A673 (cell line): Measurements from ENCODE around the gene LRRC4C. TPM values are rescaled to one million over a fixed set of nuclear protein-coding genes. Genes with fewer than 3 reads are reported as not detected.

Experiments
- BruUV-seq: library from RNA; stranded (reverse); fragments of 400-500 nt; replicated peaks from 2 replicates; lab custom pipeline; 2021; lab: Mats Ljungman, UMichigan
- CTCF ChIA-PET: fragments of 300-600 bp; sonication (Branson Sonifier 250); formaldehyde crosslinking; loops from one replicate; lab custom pipeline; 2022; ENCODE audit warnings: antibody characterized with exemption; lab: Charles Lee
- POLR2A ChIA-PET: fragments of 300-600 bp; sonication (Branson Sonifier 250); formaldehyde crosslinking; loops from one replicate; lab custom pipeline; 2022; ENCODE audit warnings: antibody characterized with exemption; ENCODE audit not compliant: low non-redundant PET; lab: Charles Lee
- DNase-seq: peaks from one replicate; pipeline ENCODE4 v3.0.0-alpha.2; 2015; ENCODE audit warnings: low spot score
- H3K27ac ChIP-seq: fragments of 200-600 bp; sonication (generic); 2 replicates; pipeline ENCODE4 v1.5.1; 2016; ENCODE audit warnings: mixed run types, low read depth, mild to moderate bottlenecking, mixed read lengths, antibody characterized with exemption, low read length; ENCODE audit not compliant: poor library complexity, severe bottlenecking
- H3K27me3 ChIP-seq: fragments of 200-600 bp; sonication (generic); replicated peaks from 2 replicates; pipeline ENCODE4 v1.6.1; 2017; ENCODE audit warnings: mixed run types, low read depth, mild to moderate bottlenecking, mixed read lengths, antibody characterized with exemption, low read length; ENCODE audit not compliant: insufficient read depth, poor library complexity
- H3K36me3 ChIP-seq: fragments of 200-600 bp; sonication (generic); 2 replicates; pipeline ENCODE4 v1.6.1; 2016; ENCODE audit warnings: mixed run types, mild to moderate bottlenecking, mixed read lengths, antibody characterized with exemption, low read length; ENCODE audit not compliant: insufficient read depth, poor library complexity, severe bottlenecking
- H3K4me1 ChIP-seq: fragments of 200-600 bp; sonication (generic); 2 replicates; pipeline ENCODE4 v1.6.1; 2017; ENCODE audit warnings: mixed run types, mild to moderate bottlenecking, mixed read lengths, antibody characterized with exemption, low read length; ENCODE audit not compliant: insufficient read depth, poor library complexity, severe bottlenecking
- H3K4me3 ChIP-seq: fragments of 200-600 bp; sonication (generic); 2 replicates; pipeline ENCODE4 v1.5.1; 2016; ENCODE audit warnings: low read depth, mixed run types, mild to moderate bottlenecking, mixed read lengths, low read length; ENCODE audit not compliant: poor library complexity, severe bottlenecking
- H3K9me3 ChIP-seq: fragments of 200-600 bp; sonication (generic); 2 replicates; pipeline ENCODE4 v1.6.1; 2016; ENCODE audit warnings: mixed run types, low read depth, mild to moderate bottlenecking, mixed read lengths, antibody characterized with exemption, low read length; ENCODE audit not compliant: poor library complexity, severe bottlenecking
- EZH2 ChIP-seq: fragments of 200-600 bp; sonication (generic); IDR thresholded peaks from 2 replicates; pipeline ENCODE4 v1.6.1; 2017; ENCODE audit warnings: borderline replicate concordance, low read depth, mild to moderate bottlenecking, mixed read lengths, antibody characterized with exemption, low read length; ENCODE audit not compliant: poor library complexity, severe bottlenecking
- intact Hi-C: fragments of 100-400 bp; cut with micrococcal nuclease; formaldehyde crosslinking; loops from one replicate; pipeline ENCODE4 v1.10.0; 2022; ENCODE audit not compliant: unreplicated experiment
- total RNA-seq: library from RNA; stranded (reverse); gene quantifications from 2 replicates; pipeline ENCODE4 v1.2.3, GENCODE V29; 2021
- TF ChIP-seq, protein P1 (sequence below): fragments of 300-800, 200-600 bp; sonication (generic); conservative IDR thresholded peaks from 2 replicates; pipeline ENCODE4 v1.5.1; 2017; ENCODE audit warnings: low read depth, mild to moderate bottlenecking, antibody characterized with exemption, low read length, moderate library complexity, mixed read lengths

The LRRC4C gene
- total RNA-seq, 1 experiment from 2014 or later, result 38.3 TPM

DNA sequence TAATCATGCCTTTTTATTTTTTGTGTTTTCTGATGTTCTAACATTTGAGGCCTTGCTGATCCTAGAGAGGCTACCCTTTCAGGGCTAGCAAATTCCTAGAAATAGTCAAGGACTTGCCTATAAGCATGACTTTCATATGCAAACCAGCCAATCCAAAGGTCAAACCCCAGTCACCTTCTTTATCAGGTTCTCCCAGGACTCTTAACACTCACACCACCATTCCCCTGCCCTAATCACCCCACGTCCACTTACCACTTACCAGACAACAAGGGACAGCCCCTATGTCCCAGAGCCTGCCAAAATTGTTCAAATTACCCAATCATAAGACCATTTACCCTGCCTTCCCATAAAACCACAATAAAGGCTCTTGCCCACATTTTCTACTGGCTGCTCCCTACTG lies 1339.8 kb downstream of the LRRC4C start:
- Histone ChIP-seq H3K4me3 (no peak overlapping the region), H3K36me3 (peaks cover 28% of the 10 kb centered on the region), H3K27ac (no peak overlapping the region), H3K4me1 (peaks cover 19% of the 10 kb centered on the region), H3K9me3 (peaks cover 24% of the 10 kb centered on the region), H3K27me3 (no peaks in the 10 kb centered on the region)
- BruUV-seq, result no TSS peak
- ChIA-PET POLR2A (no interaction called here), CTCF (no interaction called here)
- TF ChIP-seq EZH2, result no peak
- TF ChIP-seq, protein P1, sequence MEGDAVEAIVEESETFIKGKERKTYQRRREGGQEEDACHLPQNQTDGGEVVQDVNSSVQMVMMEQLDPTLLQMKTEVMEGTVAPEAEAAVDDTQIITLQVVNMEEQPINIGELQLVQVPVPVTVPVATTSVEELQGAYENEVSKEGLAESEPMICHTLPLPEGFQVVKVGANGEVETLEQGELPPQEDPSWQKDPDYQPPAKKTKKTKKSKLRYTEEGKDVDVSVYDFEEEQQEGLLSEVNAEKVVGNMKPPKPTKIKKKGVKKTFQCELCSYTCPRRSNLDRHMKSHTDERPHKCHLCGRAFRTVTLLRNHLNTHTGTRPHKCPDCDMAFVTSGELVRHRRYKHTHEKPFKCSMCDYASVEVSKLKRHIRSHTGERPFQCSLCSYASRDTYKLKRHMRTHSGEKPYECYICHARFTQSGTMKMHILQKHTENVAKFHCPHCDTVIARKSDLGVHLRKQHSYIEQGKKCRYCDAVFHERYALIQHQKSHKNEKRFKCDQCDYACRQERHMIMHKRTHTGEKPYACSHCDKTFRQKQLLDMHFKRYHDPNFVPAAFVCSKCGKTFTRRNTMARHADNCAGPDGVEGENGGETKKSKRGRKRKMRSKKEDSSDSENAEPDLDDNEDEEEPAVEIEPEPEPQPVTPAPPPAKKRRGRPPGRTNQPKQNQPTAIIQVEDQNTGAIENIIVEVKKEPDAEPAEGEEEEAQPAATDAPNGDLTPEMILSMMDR, result no peak
- intact Hi-C loops, result loop anchor here (10.0 kb wide), 2 partner anchors 365 to 1325 kb away; no protein-coding TSS in a partner anchor
- DNase-seq, result no peak

DNA sequence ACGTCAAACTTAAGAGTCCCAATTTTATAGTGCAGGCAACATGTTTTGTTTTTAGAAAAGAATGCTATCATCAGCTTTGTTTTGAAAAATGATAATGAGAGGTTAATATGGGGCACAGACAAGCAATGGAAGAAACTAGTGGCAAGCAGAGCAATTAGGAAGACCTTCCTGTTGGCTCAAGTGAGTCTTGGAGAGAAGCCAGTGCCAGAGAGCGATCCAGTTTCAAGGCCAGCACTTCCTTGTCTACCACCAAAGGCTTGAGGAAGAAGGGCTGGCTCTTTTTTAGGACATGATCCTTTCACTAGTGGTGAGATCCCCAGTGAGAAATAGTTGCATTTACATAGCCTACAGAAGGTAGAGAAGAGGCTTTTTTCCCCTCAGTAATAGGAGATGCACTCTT lies 1340.7 kb downstream of the LRRC4C start:
- H3K36me3 ChIP-seq, result peaks cover 25% of the 10 kb centered on the region
- ChIA-PET POLR2A (interaction anchor here (0.7 kb wide), 1 partner anchor 507 kb away, joined by 3 read pairs; no protein-coding TSS in a partner anchor), CTCF (no interaction called here)
- H3K27me3 ChIP-seq, result no peaks in the 10 kb centered on the region
- peaks cover 16% of the 10 kb centered on the region for H3K4me1 ChIP-seq
- intact Hi-C loops, result no loop called here
- TF ChIP-seq, protein P1, result no peak
- no peak for TF ChIP-seq EZH2
- BruUV-seq, result no TSS peak
- no peak overlapping the region for H3K27ac ChIP-seq
- H3K4me3 ChIP-seq, result no peak overlapping the region
- peaks cover 15% of the 10 kb centered on the region for H3K9me3 ChIP-seq
- peak; percentile 56 for DNase-seq

- H3K27me3 ChIP-seq, result no peaks in the 10 kb centered on the region
- intact Hi-C loops, result no loop called here
- ChIA-PET POLR2A (interaction anchor here (0.7 kb wide), 1 partner anchor 508 kb away, joined by 3 read pairs; no protein-coding TSS in a partner anchor), CTCF (no interaction called here)
- H3K4me3 ChIP-seq, result no peak overlapping the region
- H3K36me3 ChIP-seq, result peaks cover 21% of the 10 kb centered on the region
- TF ChIP-seq EZH2, result no peak
- TF ChIP-seq, protein P1, result no peak
- BruUV-seq, result no TSS peak
- peaks cover 16% of the 10 kb centered on the region for H3K4me1 ChIP-seq
- DNase-seq, result no peak
- no peak overlapping the region for H3K27ac ChIP-seq
- peaks cover 8% of the 10 kb centered on the region for H3K9me3 ChIP-seq
Observed at GRCh38 chr11:40118026-40118425, 1341.4 kb downstream of the LRRC4C start.
